ENCODE measurements around the gene AKT2.

AKT2 gene

DNA sequence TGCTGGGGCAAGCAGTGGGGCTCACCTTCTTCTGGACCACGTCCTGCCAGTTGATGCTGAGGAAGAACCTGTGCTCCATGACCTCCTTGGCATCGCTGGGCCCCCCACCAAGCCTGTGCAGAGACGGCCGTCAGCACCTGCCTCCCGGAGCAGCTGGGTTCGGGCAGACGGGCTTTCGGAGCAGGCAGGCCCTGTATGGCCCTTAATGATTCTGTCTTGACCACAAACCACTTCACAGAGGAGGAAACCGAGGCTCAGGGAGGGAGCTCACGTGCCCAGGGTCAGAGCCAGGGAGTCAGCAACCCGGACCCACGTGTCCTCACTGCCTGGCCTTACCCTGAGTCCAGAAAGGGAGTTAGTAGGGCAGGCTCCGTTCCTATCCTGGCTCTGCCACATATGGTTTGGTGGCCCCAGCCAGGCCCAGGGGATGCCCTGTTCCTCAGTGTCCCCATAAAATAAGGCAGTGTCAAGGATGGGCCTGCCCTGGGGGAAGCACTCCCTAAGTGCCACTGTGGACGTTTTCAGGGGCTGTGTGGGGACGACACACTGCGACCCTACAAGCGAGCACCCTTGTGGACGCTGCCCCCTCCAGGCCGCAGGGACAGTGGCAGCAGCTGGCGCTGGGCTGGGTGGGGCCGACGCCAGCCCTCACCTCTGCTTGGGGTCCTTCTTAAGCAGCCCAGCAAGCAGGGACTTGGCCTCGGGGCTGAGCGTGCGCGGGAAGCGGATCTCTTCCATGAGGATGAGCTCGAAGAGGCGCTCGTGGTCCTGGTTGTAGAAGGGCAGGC is 49.7 kb downstream of the AKT2 start:
- DNase-seq (ENCODE audit: low read depth) = no peak

- DNase-seq (ENCODE audit: low read depth) = no peak
Observed at GRCh38 chr19:40234429-40235237, 50.5 kb downstream of the AKT2 start.

GRCh38 chr19:40233811-40234389 is 51.2 kb downstream of the AKT2 start:
- DNase-seq (ENCODE audit: low read depth) = no peak

- no peak for DNase-seq (ENCODE audit: low read depth)
Observed at GRCh38 chr19:40232949-40233810, 52.0 kb downstream of the AKT2 start.

- DNase-seq (ENCODE audit: low read depth) = no peak
Observed at GRCh38 chr19:40232479-40232878, 52.7 kb downstream of the AKT2 start.

- no peak for DNase-seq (ENCODE audit: low read depth)
Observed at GRCh38 chr19:40231544-40232424, 53.4 kb downstream of the AKT2 start.

GRCh38 chr19:40231057-40231456 is 54.1 kb downstream of the AKT2 start:
- no peak for DNase-seq (ENCODE audit: low read depth)

DNA sequence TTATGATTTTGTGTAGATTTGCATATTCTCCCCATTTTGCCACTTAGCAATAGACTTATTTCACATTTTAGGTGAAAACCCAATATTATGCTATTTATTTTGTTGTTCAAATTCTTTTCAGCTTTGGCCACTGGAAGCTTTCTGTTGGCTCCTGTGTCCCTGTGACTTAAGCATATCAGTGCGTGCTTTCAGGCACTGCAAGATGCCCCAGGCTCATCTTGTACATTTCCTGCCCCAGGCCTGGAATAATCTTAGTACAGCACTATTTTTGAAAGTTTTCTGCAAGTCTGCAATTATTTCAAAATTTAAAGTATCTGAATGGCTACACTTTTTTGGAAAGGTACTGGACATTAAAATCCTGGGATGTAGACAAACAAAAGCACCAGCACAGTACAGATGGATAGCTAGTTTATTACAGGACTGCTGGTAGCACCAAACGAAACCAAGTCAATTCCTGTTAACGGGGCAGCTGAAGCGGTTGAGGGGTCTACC is 55.2 kb downstream of the AKT2 start:
- DNase-seq (ENCODE audit: low read depth) = no peak

DNA sequence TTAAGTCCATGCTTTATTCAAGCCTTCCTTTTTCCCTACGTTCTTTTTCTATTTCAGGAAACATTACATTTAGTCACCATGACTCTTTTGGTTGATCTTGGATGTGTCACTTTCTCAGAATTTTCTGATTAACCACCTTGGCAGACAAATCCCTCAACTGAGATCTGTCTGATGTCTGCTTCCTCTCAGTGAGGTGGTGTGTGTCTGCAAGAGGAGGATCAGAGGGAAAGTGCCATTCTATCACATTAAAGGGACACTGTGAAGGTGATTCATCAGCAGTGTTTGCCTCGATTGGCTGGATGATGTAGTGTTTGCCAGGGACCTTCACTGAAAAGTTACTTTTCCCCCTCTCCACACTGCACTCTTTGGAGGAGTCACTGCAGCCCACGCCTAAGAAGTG is 55.7 kb downstream of the AKT2 start:
- no peak for DNase-seq (ENCODE audit: low read depth)

DNA sequence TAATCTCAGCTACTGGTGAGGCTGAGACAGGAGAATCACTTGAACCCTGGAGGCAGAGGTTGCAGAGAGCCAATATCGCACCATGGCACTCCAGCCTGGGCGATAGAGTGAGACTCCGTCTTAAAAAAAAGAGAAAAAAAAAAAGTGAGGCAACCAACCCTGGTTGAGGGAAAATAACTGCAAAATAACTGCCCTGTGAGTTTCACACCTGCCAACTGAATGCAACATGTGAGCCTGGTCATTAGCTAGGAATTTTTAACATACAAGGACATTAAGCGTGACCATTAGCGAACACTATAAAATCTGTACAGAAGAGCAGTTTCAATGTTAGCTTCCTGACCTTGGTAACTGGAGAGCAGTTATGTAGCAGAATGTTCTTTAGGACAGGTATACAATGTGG is 56.3 kb downstream of the AKT2 start:
- DNase-seq (ENCODE audit: low read depth) = no peak

GRCh38 chr19:40228346-40228745 is 56.8 kb downstream of the AKT2 start:
- no peak for DNase-seq (ENCODE audit: low read depth)

DNA sequence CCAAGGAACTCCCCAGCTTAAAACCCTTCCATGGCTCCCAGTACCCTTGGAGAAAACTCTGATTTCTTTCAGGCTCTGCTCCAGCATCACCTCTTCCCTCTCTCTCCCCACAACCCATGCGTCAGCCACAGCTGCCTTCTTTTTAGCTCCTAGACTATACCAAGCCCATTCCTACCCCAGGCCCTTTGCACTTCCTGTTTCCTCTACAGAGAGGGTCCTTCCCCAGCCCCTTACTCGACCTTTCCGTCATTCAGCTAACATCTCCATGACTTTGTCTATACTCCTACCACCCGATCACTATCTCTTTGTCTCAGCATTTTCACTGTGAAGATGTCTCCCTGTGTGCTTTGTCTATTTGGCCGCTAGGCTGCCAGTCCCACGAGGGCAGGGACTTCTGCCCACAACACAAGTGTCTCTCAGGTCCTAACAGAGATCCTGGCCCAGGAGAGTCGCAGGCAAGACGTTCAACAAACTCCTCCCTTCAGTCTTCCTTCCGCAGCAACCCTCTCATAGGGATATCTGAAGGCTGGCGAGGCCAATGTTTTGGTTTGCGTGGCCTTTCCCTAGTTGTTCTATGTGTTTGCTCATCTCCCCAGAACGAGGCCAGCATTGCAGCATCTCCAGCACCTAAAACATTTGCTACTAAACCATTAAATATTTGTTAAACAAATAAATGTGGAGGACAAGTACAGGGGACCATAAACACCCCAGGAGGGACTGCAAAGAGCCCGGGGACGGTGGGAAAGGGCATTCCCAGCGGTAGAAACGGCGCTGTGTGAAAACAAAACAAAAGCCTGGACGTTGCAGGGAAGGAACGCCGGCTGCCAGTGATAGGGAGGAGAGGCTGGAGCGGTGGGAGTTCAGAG is 59.5 kb downstream of the AKT2 start:
- no peak for DNase-seq (ENCODE audit: low read depth)

DNA sequence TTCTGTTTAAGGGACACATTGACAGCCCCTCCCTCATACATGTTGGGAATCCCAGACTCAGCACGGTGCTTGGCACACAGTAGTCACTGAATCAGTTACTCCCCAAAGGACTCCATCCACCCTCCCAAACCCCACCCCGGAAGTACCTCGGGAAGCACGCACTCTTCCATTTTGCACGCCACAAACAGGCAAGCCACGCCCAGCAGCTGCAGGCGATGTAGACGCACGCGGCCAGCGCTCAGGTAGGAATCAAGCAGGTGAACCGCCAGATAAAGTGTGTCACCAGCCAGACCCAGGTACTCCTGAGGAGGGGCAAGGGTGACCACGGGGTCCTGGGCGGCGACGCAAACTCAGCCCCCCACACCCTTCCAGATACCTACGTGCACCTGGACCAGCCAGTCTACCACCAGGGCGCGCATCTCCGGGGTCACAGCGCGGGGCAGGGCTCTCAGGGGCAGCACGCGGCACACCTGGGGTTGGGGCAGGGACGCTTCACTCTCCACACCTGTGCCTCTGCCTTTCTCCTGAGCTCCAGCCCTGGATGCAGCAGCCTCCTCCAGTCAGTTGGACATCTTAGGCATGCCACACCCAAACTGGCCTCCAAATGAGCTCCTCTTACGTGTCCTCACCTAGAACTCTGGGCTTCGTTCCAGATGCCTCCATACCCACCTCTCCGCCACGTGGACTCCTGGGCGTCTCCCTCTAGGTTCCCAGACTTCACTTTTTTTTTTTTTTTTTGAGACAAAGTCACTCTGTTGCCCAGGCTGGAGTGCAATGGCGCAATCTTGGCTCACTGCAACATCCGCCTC is 60.6 kb downstream of the AKT2 start:
- no peak for DNase-seq (ENCODE audit: low read depth)

- DNase-seq (ENCODE audit: low read depth) = no peak
Observed at GRCh38 chr19:40223135-40223822, 61.9 kb downstream of the AKT2 start.

DNA sequence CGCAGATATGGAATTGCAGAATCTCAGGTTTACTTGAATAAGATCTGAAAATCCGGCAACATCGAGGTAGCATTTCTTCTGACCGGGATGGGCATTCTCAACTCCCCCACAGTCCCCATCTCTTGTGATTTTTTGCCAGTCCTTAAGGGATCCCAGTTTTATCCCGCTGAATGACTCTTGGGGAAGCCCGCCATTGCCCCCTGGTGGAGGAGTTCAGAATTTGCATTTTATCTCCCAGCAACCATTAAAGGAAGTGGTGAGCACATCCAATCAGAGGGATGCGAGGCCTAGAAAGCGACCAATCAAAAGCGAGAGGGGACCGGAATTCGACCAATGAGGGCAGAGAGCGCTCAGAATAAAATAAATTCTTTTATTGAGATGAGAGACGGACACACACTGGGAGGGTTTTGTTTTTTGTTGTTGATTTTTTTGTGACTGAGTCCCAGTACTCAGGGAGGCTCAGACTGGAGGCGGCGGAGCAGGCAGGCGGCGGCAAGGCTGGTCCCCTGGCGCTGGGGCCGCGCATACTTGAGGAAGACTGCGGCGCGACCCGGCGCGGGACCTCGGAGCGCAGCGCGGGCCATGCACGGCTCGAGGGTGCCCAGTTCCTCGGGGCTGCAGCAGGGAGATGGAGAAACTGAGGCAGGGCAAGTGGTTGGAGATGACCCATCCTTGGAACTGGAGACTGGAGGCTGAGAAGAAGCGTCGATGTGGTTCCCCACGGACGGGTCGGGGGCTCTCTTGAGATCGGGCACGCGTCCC is 63.1 kb downstream of the AKT2 start:
- DNase-seq (ENCODE audit: low read depth) = peak; percentile 64

DNA sequence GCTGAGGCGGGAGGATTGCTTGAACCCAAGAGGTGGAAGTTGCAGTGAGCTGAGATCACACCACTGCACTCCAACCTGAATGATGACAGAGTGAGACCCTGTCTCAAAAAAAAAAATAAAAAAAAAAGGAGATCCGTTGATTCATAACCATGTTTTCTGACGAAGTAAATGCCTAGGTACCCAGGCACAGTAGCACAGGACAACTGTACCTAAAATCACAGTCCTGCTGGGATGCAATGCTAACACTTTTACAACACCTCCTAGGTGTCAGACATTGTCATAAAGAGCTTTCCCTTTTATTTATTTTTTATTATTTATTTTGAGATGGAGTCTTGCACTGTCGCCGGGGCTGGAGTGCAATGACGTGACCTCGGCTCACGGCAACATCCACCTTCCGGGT is 64.5 kb downstream of the AKT2 start:
- DNase-seq (ENCODE audit: low read depth) = no peak

- DNase-seq (ENCODE audit: low read depth) = peak; percentile 30
Observed at GRCh38 chr19:40219721-40220276, 65.3 kb downstream of the AKT2 start.

Measured in non-pigmented ciliary epithelial cell (primary cell).